Stimulated activated naive CD8-positive, alpha-beta T cell treated with anti-CD3 and anti-CD28 coated beads, Interleukin-15, Interleukin-2, amounts not matched to agents 100 U/mL and 50 U/mL, for 24 hours (primary cell): ENCODE results near the gene FBXW12.
"Not testable (repeated sequence)": the region's sequence is repeated elsewhere in the genome, so short reads cannot be mapped to it uniquely, and the experiment has no call there.

ENCODE experiments used
- ATAC-seq: fragments of 150-1000 bp; cut with Tn5 transposase; one replicate; pipeline ENCODE4 v1.10.0; 2021
- DNase-seq: peaks from one replicate; pipeline ENCODE4 v3.0.0; 2021

FBXW12 gene

DNA sequence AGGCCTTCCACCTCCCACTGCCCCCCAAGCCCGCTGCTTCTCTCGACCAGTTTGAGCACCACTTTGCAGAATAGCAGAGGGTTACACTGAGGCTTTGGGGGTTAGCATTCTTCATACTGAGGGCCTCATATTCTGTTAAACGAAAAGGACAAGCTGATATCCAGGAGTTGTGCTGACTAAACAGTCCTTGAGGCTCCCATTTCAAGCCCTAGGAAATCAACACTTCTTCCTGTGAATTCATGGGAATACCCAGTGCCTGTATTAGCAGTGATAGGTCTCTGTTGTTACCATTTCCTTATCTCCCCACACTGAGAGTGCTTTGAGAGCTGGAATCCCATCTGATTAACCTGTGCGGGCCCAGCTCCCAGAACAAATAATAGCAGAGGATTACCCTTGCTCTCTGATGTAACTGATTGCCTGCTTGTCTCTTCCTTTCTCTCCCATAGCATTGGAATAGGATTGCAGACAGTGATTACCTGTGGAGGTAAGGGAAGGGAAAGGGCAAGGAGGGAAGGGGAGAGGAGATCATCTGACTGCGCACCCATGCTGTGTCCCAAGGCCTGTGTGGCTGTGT, 930 bp downstream of the FBXW12 start:
- ATAC-seq (no peak), DNase-seq (no peak)

DNA sequence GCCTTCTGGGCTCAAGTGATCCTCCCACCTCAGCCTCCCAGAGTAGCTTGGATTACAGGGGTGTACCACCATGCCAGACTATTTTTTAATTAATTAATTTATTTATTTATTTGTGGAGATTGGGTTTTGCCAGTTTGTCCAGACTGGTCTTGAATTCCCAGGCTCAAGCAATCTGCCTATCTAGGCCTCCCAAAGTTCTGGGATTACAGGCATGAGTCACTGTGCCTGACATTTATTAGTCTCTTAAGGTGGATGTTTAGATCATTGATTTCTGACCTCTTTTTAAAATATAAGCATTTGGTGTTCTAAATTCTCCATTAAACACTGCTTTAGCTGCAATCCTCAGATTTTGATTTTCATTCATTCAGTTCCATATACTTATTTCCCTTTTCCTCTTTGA, 15.6 kb downstream of the FBXW12 start:
- DNase-seq (no peak), ATAC-seq (no peak)

DNA sequence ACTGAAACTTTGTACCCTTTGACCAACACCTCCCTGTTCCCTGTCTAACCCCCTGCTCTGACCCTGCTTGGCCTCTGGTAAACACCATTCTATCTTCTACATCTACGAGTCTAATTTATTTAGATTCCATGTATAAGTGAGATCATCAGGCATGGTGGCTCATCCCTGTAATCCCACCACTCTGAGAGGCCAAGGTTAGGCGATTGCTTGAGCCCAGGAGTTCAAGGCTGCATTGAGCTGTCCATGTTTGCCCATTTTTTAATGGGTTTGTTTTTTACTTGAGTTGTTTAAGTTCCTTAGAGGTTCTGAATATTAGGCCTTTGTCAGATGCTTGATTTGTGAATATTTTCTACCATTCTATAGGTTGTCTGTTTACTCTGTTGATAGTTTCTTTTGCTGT, 16.9 kb downstream of the FBXW12 start:
- ATAC-seq (no peak), DNase-seq (no peak)

DNA sequence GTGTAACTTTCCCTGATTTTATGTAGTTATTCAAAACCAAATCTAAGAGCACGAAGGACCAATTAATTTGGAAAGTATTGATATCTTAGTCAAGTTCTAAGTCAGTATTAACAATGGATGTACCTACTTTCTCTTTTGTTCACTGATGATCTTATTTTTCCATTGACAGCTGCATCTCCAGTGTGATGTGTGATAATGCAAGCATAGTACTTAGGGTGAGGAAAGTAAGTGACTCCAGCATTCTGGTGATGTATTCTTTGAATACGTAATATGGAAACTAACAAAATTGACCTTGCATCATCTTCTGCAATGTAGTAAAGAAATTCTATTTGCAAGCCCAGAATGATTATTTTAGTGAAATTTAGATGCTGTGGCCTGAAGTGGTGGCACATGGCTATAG, 22.4 kb downstream of the FBXW12 start:
- peak; percentile 65 for ATAC-seq
- DNase-seq, result no peak

DNA sequence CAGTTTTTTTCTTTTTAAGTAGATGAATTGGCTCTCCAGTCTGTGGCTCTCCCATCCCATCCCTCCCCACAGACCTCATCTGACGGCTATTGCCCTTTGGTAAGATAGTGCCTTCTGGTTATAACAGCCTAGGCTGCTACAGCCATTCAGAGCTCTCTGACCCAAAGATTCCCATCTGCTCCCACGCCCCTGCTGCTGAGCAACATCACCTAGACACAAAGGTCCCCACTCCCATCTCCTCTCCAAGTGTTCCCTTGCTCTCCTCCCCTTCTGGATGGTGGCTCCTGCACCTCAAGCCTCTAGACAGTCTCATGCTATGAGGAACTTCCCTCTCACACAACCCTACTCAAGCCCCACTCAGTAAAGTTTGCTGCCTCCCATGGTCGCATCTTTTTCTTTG, 23.7 kb downstream of the FBXW12 start:
- DNase-seq (no peak), ATAC-seq (no peak)

DNA sequence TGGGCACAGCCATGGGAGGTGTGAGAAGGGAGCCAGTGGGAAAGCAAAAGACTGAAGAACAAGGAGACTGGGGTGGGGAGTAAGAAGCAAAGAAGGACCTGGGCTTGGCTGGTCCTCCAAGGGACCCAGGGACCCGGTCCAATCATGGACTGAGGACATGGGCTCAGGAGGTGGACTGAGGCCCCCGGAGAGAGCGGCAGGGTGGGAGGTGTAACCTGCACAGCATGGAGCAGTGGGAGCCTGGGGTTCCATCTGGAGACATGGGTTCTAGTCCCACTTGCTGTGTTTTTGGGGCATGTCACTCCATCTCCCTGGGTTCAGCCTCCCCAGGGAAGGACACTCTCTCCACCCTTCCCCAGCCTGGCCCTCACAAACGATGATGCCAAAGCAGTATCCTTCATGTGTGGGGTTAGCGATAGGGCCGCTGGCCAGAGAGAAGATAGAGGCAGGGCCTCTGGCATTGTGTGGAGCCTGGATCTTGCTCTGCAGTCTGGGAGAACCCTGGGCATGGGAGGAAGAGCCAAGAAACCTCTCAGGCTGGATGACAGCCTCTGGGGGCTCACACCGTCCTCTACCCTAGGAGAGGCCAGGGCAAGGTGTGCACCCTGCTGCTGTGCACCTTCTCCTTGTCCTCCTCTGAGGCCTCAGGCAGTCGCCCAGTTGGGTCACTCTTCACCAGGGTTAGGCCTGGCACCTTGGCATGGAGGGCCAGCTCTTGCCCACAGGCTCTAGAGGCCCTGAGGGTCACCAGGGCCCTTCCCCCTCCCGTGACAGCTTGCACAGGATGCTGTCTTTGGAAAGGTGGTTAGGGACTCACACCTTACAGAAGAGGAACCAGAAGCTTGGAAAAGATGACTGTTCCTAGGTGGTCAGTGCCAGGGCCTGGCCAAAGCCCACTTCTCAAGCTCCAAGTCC, 26.0 kb downstream of the FBXW12 start:
- ATAC-seq (no peak), DNase-seq (no peak)

DNA sequence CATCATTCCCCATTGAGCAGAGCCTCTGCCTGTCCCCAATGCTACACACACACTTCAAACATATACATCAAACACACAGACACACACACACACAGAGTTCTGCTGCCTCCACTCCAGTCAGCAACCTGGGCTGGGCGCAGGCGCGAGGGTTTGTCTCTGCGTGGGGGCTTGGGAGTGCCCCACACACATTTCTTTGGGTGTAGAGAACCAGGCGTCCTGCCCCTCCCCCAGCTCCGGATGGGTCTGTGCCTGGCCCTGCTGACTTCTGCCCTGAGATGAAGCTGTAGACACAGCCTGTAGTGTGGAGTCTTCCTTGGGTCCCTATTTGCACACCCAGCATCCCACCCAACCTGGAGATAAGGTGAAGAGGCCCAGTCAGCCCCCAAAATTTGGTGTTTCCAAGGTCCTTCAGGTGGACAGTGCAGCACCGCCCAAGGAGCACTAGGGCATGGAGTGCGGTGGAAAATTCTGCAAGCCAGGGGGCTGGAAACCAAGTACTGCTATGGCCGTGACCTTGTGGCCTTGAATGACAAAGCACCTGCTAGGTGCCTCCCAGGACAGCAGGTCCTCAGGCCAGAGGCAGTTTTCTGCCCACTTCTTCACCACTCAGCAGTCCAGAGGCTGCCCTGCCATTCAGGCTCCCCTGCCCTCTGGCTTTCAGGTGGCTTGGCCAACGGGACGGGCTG, 26.8 kb downstream of the FBXW12 start:
- DNase-seq, result no peak
- ATAC-seq, result no peak

DNA sequence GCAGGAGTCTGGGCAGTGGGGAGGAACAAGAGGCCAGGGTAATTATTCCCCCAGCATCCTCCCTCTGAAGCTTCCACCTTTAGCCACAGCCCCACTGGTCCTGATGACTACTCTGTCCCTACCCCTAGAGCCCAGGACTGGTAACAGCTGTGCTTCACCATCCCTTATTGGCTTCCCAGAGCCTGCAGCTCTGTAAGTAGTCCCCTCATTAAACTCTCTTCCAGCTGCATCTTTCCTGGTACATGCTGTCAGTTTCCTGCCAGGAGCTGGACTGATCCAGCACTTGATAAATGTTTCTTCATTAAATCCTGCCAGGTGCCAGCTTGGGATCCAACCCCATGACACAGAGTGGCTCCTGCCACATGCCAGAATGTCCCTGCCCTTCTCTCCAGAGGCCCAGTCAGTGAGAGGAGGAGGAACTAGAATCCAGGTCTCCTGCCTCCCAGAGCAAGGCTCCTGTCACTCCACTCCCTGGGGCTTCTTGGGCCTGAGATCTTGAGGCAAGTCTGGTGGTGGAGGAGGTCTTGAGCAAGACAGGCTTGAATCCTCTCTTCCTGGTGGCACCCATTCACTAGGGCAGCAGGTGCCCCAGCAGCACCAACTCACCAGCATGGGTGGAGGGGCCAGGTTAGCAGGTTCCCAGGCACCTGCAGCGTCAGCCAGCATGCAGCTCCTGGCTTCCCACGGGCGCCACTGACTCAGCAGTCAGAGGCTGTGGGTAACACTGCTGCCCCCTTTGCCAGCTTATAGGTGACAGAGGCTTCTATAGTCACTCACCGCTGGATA, 27.6 kb downstream of the FBXW12 start:
- DNase-seq (no peak), ATAC-seq (no peak)

DNA sequence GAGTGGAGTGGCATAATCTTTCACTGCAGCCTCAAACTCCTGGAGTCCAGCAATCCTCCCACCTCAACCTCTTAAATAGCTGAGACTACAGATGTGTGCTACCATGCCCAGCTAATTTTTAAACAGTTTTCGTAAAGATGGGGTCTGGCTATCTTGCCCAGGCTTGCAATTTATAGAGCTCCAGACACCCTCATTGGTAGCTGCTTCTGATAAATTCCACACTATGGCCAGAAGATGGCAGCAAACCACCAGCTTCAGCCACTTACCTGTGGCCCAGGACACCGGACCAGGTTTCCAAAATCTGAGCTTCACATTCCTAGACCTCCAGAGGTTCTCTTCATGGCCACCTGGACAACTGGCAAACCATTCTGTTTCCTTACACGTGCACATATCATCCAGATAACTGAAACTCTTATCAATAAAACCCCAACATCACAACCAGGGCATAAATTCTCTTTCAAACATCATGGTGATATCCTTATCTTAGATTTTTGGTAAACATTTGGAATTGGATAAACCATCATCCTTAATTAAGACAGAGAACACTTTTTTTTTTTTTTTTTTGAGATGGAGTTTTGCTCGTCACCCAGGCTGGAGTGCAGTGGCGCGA, 28.9 kb downstream of the FBXW12 start:
- DNase-seq, result peak; percentile 50

DNA sequence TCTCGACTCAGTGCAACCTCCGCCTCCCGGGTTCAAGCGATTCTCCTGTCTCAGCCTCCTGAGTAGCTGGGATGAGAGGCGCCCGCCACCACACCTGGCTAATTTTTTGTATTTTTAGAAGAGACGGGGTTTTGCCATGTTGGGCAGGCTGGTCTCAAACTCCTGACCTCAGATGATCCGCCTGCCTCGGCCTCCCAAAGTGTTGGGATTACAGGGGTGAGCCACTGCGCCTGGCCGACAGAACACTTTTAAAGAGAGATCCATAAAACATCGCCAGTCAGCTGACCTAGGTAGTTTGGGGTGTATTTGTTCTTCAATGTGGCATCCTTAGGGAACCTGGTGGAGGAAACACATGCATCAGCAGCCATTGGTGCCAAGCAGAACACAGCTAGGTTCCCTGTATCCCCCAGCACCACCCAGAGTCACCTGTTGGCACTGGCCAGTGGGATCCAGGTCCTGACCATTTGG, 29.4 kb downstream of the FBXW12 start:
- ATAC-seq, DNase-seq: not testable (repeated sequence)

More for the DNA sequence above, 28.9 kb downstream of the FBXW12 start:
- ATAC-seq, result no peak

DNA sequence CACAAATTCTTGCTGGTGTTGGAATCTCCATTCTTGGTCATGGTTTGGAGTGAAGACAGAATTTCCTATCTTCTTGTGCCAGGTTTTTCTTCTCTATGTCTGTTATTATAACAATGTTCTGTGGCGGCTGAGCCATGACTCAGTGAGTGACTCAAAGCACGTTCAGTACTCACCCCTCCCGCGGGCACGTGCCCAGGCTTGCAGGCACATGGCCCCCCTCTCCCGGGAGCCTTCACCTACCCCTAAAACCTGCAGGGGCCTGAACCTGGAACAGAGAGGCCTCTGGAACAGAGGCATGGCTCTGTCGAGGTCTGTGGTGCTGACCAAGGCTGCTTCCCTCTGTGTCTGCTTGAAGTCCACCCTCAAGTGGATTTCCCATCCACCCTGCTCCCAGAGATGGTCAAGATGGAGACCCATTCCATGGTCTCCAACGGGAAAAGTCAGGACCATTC, 30.3 kb downstream of the FBXW12 start:
- ATAC-seq (no peak), DNase-seq (no peak)

DNA sequence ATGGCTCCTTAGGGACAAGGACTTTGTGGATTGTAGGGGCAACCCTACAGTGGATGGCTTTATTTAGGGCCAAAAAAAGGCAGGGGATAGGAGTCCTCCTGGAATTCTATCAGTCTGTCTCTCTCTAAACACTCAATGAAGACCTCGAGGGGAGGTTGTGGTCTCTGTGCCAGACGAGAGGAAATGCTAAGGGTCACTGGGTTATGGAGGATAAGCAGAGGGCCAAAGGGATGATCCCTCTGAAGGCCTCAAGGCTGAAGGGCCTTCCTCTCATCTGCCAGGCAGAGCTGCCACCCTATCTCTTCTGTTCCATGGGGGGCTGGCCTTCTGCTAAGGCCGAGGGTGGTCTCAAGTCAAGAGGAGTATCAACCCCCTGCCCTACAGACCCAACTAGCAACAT, 30.9 kb downstream of the FBXW12 start:
- no peak for ATAC-seq
- no peak for DNase-seq

DNA sequence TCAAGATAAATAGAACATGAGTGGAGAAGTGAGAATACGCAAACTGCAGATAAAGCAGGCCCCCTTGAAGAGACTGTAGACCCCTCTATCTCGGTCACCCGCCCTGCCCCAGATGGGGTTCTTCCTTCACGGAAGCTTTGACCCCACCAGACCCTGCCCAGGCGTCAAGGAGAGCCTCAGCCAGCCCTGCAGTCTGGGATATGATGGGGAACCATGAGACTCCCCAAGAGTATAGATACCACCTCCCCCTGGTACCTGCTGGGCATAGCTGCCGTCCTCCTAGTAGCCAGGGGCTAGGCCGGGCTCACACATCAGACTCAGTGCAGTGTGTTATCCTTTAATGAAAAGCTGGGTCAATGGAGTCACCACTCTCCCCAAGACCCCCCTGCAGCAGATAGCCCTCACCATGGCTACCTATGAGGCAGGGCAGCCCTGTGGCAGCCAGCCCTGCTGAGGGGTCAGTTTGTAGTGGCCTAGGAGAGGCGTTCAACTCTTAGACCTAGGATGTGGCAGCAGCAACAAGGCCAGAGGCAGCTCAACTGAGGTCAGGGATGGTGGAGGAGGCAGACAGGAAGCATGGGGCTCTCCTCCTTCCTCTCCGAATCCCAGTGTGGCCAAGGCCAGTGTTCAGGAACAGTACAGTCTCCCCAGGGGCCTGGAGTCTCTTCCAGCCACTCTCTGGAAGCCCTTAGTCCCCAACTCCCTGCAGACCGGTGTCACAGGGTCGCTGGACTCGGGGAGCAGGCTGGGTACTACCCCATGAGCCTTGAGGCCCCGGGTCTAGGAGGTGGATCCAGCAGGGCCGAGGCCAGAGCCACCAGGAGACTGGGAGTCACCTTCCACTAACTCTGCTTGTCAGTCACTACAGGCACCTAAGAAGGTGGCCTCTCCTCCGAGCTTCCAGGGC, 31.8 kb downstream of the FBXW12 start:
- ATAC-seq (no peak), DNase-seq (no peak)

DNA sequence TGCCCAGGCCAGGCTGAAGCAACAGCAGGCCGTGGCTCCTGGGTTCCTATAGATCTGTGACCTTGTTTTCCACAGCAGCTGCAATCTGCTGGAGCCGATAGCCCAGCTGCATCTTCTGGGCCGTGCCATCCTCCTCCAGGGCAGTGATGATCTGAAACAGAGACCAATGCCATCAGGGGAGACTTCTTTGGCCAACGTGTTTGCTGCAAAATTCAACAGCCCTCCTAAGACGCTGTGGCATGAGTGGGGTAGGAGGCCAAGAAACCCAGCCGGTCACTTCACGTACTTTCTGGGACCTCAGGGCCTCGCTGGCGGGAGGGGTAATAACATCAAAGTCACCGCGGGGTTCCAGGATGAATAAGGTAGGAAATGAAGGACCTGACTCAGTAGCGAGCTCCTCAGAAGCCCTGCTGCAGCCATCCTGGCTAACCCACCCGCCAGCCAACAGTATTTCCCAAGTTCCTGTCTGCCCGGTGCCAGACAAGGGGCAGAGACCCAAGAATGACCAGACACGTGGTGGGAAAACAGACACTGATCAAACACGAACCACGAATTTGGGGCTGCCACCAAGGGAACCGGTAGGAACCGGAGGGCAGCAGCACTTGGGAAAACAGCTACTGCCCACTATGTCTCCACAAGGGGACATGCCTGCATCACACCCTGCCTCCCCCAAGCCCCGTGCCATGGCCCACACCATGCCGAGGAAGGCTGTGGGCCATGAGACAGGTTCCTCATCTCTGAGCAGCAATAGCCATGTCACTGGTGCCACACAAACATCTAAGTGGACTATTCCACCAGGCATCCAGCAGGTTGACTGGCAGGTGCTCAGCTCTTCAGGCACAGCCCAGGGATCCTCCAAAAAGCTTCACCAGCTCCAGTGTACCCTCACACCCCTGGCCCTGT, 32.7 kb downstream of the FBXW12 start:
- DNase-seq, result no peak
- ATAC-seq, result no peak

DNA sequence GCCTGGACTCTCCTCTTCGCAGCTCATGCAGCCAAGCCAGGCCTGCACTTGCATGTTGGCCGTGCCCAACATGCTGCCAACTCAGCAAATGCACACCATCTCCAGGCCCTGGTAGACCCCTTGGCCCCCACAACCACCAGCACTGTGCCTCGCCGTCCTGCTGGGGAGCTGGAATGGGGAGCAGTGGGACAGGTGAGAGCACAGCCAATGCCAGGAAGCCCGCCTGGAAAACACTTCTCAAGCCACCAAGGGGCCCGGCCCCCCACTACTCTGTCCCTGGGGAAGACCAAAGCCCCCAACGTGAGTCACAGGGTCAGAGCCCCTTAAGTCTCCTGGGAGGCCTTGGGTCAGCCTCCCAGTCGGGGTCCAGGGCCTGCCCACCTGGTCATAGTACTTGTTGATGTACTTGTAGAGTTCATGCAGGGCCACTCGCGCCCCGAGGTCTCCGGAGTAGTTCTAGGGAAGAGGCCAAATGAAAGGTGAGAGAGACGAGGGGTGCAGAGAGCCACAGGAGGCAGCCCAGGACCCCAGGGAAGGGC, 33.4 kb downstream of the FBXW12 start:
- DNase-seq (peak; percentile 2), ATAC-seq (no peak)

DNA sequence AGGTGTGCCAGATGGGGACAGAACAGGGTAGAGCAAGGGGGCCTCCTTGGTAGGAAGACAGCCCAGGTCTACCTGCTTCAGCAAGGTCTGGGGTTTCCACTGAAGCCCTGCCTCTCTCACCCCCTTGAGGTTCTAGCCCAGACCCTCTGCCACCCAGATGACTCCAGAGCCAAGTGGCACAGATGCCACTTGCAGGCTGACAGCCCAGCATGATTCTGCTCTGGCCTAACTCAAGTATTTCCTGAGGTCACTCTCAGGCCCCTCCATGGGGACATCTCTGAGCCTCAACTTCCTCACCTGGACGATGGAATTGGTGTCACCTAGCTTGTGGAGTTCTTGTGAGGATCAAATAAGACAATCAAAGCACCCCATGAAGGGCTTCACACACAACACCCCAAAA, 34.0 kb downstream of the FBXW12 start:
- ATAC-seq (no peak), DNase-seq (no peak)

DNA sequence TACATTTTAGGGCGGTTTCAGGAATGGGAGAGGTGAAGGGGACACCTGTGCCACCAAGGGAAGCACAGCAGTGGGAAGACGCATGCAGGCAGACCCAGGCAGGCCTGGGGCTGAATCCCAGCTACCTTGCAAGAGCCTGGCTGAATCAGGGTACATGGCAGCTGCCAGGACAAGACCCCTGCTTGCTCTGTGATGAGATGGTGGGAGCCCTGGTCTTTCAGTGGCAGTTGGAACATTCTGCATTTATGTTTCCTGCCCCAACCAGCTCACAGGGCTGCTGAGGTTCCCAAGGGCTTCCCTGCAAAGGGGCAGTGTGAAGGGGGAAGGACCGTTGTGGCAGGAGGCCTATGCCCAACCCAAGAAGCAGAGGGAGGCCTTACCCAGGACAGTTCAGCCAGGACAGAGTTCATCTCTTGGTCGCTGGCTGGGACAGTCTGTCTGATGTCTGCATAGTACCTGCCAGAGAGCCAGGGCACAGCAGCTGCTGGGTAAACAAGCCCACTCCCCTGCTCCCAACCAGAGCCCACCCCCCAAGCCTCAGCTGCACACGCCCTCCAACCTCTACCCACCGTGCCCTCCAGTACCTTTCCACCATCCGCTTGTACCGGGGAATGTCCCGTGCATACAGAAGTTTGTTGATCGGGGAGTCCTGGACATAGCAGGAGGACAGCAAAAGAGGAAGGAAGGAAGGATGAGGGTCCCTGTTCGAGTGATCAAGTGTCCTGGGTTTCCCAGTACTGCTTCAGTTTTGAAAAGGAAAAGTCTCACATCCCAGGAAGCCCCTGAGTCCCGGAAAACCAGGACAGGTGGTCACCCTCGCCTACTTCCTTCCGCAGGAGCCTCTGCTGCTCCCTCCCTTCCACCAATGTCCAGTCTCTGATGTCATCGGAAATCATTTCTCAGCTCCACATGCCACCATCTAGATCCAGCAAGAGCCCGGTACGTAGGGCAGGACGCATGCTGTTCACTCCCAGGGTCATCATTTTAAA, 34.7 kb downstream of the FBXW12 start:
- DNase-seq (peak; percentile 1), ATAC-seq (no peak)

DNA sequence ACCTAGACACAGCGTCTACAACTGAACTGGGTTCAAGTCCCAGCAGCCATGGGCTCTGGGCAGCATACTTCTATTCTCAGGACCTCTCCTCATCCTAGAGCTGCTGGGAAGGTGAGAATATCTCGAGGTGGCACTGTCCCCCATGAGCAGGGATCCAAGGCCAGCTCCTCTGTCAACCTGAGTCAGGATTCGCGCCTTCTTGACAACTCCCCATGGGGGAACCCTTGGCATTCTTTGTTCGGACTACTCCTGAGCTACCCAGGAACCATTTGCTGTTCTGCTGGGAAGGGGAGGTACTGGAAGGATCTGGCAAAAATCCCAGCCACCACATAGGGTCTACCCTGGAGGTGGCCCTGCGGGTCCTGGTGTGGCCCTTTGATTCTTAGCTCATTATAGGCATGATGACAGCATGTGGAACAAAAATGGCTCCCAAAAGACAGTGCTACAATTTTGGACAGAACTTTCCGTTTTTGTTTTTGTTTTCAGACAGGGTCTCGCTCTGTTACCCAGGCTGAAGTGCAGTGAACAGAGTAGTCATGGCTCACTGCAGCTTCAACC, 35.6 kb downstream of the FBXW12 start:
- no peak for ATAC-seq
- no peak for DNase-seq
